HG03342 (cell line): ENCODE data around the gene XYLT1.
"Not testable (repeated sequence)": the region's sequence is repeated elsewhere in the genome, so short reads cannot be mapped to it uniquely, and the experiment has no call there.

Source experiments
- ATAC-seq: cut with Tn5 transposase; IDR thresholded peaks from one replicate; pipeline ENCODE4 v1.9.1; 2021; ENCODE audit warnings: mild to moderate bottlenecking, moderate library complexity; ENCODE audit not compliant: unreplicated experiment

The XYLT1 gene

DNA sequence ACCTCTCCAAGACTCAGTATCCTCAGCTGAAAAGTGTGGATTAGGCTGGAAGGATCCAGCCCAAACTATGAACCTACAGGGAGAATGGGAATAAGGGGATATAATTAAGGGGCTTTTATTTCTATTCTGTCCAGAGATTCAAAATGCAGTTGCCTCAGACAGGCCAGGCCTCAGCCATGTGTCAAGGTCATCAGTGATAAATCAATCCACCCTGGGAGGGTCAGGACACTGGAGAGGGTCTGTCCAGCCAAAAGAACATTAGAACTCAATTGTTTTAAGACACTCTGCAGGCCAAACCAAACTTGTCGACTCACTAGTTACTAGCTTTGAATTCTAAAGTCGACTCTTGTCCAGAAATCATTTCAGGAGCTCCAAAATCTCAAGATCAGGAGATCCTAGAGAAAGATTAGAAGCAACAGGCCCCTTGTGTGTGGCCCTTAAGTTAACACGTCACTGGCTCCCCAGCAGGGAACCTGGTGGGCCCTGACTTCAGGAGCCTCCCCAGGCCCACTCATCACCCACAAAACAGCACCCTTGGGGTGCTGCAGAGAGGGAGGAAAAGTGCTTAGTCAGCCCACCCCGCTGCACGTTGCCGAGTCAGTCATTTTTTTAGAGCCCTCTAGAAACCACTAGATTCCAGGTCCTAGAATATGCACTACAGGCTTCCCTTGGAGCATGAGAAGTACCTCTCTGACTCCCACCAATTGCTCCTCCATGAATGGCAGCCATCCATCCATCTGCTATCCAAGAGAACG is 156.8 kb downstream of the XYLT1 start:
- no peak for ATAC-seq

DNA sequence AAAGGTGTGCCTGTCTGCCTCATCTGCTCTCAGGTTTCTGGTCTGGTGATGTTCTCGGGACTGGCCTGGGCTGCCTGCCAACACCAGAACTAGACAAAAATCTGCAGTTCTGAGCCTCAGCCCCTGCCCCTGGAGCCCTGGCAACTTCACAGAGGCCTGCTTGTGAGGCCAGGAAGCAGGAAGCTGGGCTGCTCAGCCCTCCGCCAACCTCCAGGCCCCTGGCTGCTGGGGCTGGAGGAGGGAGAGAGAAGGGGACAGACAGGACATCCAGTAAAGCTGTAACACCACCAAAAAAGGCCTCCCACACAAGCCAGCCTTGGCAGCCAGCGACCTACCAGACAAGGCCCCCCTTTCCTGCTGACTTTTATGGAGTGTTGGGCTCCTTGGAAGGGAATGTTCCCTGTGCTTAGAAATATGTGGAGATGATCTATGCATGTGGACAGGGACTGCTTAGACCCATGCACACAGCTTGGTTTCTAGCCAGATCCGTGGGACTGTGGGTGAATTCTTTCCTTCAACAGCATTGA is 157.6 kb downstream of the XYLT1 start:
- no peak for ATAC-seq

DNA sequence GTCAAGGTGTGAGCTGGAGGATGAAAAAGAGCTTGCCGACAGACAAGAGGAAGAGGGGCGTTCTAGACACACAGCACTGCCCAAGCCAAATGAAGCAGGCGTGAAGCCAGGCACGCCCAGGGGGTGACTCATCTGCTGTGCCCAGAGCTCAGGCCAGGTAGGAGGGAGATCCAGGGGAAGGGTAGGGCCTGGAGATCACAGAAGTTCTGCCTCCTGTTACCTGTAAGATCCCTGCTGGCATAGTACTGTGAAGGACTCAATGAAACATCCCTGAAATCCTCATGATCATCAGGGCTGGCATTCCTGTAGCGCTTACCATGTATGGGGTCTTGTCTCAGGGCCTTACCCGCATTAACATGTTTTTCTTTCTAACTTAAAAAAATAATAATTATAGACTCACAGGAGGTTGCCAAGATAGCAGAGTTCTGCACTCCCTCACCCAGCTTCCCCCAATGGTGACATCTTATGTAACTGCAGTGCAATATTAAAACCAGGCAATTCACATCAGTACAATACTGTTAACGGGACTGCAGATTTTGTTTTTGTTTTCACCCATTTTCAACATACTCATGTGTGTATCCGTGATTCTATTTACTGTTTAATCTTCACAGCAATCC is 158.6 kb downstream of the XYLT1 start:
- ATAC-seq: no peak

DNA sequence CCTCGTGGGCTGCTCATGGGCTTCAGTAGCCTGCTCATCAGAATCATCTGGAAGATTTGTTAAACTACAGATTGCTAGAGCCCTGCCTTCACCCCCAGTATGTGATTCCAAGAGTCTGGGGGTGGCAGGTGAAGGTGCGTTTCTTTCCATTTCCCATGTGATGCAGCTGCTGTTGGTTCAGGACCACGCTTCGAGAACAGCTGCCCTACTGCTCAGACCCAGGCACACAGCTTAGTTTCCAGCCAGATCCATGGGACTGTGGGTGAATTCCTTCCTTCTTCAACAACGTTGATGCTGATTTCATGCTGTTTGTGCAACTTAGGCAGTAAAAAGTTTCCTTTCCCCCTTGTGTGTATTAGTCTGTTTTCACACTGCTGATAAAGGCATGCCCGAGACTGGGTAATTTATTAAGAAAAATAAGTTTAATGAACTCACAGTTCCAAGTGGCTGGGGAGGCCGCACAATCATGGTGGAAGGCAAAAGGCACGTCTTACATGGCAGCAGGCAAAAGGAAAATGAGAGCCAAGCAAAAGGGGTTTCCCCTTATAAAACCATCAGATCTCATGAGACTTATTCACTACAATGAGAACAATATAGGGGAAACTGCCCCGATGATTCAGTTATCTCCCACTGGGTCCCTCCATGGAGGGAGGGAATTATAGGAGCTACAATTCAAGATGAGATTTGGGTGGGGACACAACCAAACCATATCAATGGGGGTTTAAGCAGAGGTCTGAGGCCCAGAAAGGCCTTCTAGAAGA is 159.2 kb downstream of the XYLT1 start:
- no peak for ATAC-seq

DNA sequence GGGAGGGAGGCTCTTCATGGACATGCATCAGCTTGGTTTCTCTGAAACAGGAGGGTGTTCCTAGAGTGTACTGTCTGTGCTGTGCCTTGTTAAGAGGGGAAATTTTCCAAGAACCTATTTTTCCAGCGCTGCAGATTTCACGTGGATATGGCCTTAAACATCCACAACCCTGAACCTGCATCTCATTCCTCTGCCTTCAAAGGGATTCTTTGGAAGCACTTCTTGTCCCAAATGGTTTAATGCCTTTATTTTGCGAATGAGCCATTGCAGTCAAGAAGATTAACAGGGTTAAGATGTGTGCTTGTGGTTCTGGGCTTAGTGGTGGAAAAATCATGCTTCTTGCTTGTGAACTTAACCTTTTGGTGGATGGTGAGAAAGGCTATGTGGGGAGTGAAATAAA is 161.2 kb downstream of the XYLT1 start:
- ATAC-seq: no peak

DNA sequence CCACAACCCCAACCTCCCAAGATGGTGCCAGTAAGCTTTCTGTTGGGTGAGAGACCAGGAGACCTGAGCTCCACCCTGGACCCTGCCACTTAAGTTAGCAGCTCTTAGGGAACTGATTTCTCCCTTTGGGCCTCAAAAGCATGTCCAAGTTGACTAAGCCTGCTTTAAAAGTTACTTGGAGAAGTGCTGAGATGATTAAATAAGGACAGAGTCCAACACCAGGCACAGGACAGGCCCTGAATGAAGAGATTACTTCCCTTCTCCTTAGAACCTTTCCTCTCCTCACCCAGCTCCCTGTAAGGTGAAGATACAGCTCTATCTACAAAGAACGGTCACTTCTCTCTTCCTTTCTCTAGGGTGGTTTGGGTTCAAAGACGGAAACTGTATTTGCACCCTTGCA is 162.6 kb downstream of the XYLT1 start:
- ATAC-seq: no peak

DNA sequence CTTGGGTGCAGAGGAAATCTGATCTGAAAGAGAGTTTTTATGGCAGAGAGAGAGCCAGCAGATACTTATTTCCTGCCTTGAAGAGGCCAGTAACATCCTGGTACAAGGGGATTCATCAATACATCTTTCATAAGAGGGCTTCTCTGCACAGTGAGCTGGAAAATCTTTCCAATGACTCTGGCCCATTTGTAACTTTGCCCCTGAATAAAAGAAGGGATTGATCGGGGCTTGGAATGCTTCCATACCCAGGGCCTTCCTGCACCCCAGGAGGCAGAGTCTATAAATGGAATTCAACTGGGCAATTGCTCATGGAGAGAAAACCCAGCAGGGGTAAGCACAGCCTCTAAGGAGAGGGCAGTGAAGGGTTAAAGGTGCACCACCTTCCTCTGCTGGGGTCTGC is 163.3 kb downstream of the XYLT1 start:
- ATAC-seq: no peak

DNA sequence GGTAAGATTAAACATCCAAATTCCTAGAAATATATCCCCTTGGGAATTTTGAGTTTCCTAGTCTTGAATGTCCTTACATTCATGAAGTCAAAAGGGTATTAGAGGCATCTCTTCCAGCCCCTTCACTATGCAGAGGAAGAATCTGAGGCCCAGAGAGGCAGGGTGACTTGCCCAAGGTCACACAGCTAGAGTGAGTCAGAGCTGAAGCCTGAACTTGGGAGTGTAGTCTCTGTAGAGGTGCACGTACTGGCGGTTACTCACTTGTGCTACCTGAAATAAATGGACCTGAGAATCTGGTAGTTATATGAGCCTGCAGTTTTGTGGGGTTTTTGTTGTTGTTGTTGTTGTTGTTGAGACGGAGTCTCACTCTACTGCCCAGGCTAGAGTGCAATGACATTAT is 164.0 kb downstream of the XYLT1 start:
- ATAC-seq: no peak

DNA sequence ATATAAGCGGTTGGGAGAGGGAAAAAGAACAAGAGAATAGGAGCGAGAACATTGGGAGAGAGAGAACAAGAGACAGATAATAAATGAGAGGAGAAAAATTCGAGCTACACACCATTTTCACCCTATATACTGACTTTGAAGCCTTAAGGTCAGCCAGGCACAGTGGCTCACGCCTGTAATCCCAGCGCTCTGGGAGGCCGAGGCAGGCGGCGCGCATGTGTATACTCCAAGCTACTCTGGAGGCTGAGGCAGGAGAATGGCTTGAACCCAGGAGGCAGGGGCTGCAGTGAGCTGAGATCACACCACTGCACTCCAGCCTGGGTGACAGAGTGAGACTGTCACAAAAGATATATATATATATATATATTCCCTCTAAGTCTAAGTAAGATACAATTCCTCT is 164.5 kb downstream of the XYLT1 start:
- not testable (repeated sequence) for ATAC-seq

DNA sequence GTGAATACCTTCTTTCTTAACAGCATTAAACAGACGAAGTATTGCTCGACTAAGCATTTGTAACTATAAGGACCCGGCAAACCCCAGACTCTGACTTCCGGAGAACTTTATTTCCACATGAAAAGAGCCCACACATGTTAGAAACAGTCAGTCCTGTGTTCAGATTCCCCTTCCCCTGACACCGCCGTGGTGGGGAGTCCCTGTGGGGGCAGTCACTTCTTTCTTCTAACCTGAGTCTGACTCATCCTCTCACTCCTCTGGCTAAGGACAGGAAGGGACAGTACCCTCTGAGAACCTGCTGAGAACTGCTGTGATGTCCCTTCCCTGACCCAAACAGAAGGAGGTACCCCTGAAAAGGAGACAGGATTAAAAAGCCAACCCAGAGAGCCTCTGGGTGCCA is 165.1 kb downstream of the XYLT1 start:
- no peak for ATAC-seq

DNA sequence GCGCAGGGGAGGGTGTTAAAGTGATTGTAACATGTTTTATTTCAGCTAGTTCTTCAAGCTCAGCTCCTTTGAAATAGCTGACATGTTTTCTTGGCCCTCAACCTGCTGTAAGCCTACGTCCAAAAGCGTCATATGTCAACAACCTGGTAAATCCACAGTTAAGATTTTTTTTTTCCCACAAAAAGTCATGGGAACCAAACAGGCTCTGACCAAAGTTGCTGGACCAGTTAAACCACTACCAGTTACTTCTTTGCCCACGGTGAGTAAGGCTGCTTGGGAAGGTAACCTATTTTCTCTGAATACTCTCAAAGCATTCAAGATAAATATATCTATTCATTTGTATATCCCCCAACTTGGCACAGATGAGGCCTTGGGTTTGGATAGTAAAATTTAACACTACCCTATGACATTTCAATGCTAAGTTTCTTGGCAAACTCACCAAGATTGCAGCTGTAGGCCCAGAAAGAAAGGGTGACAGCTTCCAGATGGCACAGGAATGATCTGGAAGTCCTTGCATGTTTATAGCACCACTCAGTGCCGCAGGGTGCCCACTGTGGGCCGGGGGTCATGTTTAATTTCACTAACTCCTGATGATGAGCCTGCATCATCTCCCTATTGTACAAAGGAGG is 166.2 kb downstream of the XYLT1 start:
- no peak for ATAC-seq

DNA sequence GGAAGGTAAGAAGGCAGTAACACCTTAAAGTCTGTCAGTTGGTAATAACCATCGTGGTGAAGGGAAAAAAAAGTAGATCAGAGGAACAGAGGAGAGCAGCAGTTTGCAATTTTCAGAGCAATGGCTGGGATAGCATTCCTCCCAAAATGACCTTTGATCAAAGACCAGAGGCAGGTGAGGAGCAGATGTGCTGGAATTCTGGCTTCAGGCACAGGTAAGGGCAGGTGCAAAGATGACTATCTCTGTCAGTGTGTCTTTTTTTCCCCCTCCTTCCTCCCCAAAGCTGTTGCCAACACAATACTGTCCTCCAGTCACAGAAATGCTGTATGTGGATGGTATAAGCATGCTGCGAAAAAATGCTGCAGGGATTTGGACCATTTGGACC is 166.7 kb downstream of the XYLT1 start:
- ATAC-seq: no peak

DNA sequence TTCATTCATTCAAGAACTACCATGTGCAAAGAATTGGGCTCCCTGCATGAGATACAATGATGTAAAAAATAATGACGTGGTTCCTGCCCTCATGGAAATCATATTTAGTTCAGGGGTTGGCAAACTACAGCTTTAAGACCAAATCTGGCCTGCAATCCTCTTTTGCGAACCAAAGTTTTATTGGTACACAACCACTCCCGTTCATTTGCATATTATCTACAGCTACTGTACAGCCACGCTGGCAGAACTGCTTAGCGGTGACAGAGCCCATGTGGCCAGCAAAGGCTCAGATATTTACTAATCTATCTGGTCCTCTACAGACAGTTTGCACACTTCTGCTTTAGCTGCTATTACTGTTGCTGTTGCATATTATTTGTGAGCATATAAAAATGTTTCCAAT is 167.7 kb downstream of the XYLT1 start:
- ATAC-seq: no peak

DNA sequence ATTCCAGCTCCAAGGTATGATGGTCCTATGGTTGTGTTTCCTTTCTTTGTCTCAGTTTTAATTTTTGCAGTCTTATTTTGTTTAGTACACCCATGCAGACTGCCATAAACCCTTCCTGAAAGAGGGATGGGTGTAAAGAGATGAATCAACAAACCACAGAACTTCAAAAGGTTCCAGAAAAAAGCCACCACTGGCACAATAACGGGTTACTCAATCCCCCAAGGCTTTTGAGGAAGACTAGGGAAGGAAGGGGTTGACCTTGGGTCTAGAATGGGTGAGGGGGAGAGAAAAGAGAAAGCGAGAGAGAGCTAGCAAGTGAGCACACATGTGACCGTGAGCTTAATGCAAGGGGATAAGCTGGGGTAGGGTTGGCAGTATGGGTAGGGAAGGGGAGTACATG is 168.1 kb downstream of the XYLT1 start:
- ATAC-seq: no peak

DNA sequence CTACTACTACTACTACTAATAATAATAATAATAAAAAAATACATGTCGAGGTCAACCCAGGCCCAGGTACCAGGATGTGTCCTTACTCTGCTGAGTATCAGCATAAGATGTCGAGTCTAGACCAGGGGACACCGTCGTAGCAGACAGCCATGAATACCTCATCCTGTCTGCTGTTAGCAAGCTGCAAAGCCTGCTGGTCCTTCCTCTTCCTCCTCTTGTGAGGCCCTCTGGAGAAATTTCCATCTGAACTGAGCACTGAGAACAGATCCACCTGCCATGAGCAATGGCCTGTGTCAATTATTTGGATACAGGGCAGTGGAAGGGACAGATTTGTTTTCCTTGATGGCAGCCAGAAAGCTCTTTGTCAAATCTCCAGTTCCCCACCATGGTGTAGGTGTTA is 168.5 kb downstream of the XYLT1 start:
- ATAC-seq: peak; percentile 21

DNA sequence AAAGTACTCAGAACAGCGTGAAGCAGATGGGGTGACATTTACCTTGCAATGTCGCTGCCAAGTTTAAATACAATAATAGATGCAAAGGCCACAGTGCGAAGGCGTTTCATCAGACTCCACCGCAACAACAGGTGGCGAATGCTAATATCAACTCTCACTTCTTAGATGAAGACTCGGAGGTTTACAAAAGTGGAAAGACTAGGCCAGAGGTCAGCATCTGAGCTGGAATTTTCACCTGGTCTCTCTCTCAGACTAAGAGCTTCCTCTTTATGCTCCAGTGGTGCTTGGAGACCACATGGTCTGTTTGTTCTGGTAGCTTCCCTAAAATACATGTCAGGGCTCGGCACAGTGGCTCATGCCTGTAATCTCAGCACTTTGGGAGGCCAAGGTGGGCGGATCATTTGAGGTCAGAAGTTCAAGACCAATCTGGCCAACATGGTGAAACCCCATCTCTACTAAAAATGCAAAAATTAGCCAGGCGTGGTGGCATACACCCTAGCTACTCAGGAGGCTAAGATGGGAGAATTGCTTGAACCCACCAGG is 169.1 kb downstream of the XYLT1 start:
- ATAC-seq: peak; percentile 88

DNA sequence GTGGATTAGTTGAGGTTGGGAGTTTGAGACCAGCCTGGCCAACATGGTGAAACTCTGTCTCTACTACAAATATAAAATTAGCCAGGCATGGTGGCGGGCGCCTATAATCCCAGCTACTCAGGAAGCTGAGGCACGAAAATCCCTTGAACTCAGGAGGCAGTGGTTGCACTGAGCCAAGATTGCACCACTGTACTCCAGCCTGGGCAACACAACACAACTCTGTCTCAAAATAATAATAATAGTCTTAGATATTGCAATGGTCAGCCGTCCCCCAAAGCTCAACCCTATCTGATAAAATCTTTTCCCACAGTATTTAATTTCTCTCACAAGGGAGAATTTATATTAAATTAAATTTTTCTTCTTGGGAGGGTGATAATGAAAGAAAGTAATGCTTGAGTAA is 169.6 kb downstream of the XYLT1 start:
- ATAC-seq: no peak

DNA sequence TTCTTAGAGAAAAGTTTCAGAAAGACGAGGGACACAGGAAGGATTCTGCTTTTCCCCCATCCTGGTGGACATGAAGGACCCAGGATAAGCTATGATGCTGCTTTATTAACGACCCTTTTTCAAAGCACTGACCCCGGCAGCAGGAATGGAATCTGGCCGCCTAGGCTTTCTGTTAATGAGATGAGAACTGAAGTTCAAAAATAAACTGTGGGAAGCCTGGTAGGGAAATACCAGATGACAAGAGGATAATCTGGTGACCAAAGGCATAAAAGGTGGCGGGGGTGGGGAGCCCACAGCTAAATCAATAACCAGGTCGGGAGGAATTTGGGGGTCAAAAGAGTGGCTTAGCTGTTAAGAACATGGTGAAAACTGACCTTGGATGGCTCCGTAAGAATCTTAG is 171.0 kb downstream of the XYLT1 start:
- no peak for ATAC-seq

DNA sequence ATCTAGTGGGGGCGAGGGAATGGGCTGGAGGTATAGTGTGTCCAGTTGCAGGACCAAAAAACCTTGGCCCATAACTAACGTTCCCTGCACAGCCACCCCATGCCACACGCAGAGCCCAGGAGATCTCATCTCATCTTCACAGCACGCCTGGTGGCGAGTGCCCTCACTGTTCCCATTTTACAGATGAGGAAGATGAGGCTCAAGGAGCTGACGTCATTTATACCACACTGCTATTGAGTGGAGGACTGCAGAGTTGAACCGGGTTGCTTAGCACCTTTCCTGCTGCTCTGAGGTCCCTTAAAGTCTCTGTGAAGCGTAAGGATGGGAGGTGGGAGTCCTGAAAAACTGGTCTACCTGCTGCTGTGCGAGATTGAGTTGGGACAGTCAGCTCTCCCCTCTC is 172.5 kb downstream of the XYLT1 start:
- no peak for ATAC-seq

DNA sequence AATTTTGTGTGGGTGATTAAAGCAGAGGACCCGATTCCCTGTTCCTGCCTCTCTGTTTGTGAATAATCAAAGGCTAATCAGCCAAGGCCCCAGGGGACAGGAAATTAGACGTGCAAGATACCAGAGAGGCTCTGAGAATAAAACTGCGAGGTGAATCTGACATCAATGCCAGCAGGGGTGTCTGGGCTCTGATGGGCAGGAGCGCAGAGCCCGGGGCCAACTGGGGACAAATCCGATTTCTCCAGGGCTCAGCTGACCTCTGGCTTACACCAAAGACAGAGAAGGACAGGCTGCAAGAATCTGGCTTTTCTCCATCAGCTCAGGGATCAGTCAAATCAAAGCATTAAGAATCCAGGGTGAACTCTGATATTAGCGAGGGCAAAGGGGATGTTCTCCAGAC is 174.3 kb downstream of the XYLT1 start:
- ATAC-seq: no peak

DNA sequence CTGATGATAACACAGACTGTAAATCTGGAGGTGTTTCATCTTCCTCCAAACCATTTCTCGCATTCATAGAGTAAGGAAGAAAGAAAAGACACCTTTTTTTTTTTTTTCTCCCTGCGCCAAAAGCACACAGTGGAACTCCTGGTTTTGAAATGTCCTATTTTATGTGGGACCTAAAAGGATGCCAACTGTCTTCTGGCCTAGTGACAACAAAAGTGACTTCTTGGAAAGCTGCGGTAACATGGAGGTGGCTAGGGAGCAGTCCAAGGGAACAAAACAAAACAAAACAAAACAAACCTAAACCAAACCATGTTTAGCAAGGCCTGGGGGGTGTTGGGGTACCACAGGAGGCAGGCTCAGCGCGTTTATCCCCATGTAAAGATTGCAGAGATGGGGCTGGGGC is 174.8 kb downstream of the XYLT1 start:
- no peak for ATAC-seq
